ENCODE results near the gene IGFN1.

Gene IGFN1

DNA sequence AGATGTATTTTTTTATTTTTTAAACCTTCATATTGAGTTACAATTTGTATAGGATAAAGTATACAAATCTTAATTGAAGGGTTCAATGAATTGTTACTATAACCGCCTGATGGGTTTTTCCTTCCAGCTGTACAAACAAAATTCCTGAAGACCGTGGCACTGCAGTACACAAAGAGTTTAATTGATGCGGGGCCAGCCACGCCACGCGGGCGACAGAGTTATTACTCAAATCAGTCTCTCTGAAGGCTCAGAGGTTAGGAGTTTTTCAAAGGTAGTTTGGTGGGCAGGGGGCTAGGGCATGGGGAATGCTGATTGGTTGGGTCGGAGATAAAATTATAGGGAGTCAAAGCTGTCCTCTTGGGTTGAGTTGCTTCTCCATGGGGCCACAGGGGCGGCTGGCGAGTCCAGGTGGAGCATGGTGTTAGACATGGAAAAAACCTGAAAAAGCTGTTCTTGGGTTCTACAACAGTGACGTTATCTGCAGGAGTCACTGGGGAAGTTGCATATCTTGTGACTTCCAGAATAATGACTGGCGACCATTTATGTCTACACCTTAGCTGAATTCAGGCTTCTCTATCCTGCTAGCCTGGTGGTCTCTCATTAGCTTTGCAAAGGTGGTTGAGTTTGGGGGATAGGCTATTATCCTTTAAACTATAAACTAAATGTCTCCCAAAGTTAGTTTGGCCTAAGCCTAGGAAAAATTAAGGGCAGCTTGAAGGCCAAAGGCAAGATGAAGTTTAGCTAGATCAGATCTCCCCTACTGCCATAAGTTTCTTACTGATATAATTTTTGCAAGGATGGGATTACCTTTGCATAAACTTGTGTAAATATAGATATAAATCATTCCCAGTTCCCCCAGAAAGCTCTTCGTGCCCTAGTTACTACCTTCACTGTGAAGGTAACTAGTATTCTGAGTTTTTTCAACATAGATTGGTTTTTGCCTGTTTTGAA is 23.3 kb upstream of the IGFN1 start:
- Histone ChIP-seq H3K4me3 (IDR thresholded peaks at IDR 0.05; ENCODE audit: insufficient read depth, low read depth, low read length) (no peak overlapping the region), H3K79me2 (ENCODE audit: insufficient read depth, low read depth) (no peaks in the 10 kb centered on the region), H3K4me1 (ENCODE audit: low read depth, poor library complexity, severe bottlenecking) (peaks cover 29% of the 10 kb centered on the region), H3K27ac (no peak overlapping the region), H3K9ac (no peak overlapping the region), H3K4me2 (no peak overlapping the region), H3K27me3 (ENCODE audit: insufficient read depth, low read depth) (no peaks in the 10 kb centered on the region), H3K36me3 (ENCODE audit: insufficient read depth) (no peaks in the 10 kb centered on the region), H2AFZ (ENCODE audit: low read depth) (no peak overlapping the region), H4K20me1 (ENCODE audit: insufficient read depth) (no peaks in the 10 kb centered on the region)
- TF ChIP-seq, protein P1, sequence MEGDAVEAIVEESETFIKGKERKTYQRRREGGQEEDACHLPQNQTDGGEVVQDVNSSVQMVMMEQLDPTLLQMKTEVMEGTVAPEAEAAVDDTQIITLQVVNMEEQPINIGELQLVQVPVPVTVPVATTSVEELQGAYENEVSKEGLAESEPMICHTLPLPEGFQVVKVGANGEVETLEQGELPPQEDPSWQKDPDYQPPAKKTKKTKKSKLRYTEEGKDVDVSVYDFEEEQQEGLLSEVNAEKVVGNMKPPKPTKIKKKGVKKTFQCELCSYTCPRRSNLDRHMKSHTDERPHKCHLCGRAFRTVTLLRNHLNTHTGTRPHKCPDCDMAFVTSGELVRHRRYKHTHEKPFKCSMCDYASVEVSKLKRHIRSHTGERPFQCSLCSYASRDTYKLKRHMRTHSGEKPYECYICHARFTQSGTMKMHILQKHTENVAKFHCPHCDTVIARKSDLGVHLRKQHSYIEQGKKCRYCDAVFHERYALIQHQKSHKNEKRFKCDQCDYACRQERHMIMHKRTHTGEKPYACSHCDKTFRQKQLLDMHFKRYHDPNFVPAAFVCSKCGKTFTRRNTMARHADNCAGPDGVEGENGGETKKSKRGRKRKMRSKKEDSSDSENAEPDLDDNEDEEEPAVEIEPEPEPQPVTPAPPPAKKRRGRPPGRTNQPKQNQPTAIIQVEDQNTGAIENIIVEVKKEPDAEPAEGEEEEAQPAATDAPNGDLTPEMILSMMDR (conservative IDR thresholded peaks at IDR 0.05; ENCODE audit: low read depth, low read length): no peak

DNA sequence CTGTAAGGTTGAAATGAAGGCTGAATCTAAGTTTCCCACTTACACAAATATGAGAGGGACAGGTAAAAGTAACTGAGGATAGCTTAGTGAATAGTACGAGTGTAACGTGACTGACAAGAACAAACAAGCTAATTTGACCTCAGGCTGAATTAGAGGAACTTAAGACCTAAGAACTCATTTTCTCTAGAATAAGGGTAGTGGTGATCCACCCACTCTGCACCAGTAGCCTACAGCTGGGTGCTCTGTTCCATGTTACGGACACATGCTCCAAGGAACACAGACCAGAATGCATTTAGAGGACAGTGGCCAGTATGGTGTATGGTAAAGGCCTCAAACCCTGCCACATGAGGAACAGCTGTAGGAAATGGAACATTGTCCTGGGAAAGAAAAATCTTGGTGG is 21.4 kb upstream of the IGFN1 start:
- Histone ChIP-seq H2AFZ (ENCODE audit: low read depth) (no peak overlapping the region), H3K4me1 (ENCODE audit: low read depth, poor library complexity, severe bottlenecking) (peaks cover 29% of the 10 kb centered on the region), H3K9ac (no peak overlapping the region), H3K36me3 (ENCODE audit: insufficient read depth) (no peaks in the 10 kb centered on the region), H3K79me2 (ENCODE audit: insufficient read depth, low read depth) (no peaks in the 10 kb centered on the region), H3K27ac (no peak overlapping the region; the same call in 1 of the 2 replicates), H3K4me3 (IDR thresholded peaks at IDR 0.05; ENCODE audit: insufficient read depth, low read depth, low read length) (peak overlapping the region; percentile 2), H3K4me2 (peak overlapping the region; percentile 88; the same call in 1 of the 2 replicates), H4K20me1 (ENCODE audit: insufficient read depth) (no peaks in the 10 kb centered on the region), H3K27me3 (ENCODE audit: insufficient read depth, low read depth) (no peaks in the 10 kb centered on the region)
- TF ChIP-seq, protein P1 (conservative IDR thresholded peaks at IDR 0.05; ENCODE audit: low read depth, low read length): no peak

DNA sequence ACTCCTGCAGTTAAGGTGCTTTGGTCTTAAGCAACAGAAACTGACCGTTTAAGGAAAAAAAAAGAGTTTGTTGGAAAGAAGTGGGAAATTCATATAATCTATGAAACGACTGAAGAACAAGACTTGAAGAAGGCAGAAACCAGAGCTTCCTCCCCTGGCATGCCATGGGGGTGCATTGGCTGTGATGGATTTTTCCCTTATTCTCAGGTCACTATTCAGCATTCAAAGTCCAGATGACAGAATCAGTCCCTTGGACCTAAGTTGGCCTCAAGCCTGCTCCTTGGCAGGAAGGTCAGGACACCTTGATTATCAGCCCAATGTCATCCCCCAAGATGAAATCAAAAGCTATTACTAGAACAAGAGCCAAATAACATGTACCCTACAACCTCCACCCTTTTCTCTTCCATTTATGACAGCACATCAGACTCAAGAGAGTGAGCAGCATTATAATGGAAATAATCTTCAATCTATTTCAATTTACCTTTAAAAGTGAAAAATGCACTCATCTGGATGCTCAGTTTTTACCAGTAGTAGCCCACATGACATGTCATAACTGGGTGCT is 20.6 kb upstream of the IGFN1 start:
- Histone ChIP-seq H3K79me2 (ENCODE audit: insufficient read depth, low read depth) (no peaks in the 10 kb centered on the region), H4K20me1 (ENCODE audit: insufficient read depth) (no peaks in the 10 kb centered on the region), H3K4me1 (ENCODE audit: low read depth, poor library complexity, severe bottlenecking) (peaks cover 29% of the 10 kb centered on the region), H3K9ac (peak overlapping the region; percentile 97; the same call in 1 of the 2 replicates), H3K4me3 (IDR thresholded peaks at IDR 0.05; ENCODE audit: insufficient read depth, low read depth, low read length) (peak overlapping the region; percentile 3), H2AFZ (ENCODE audit: low read depth) (peak overlapping the region; percentile 87), H3K36me3 (ENCODE audit: insufficient read depth) (no peaks in the 10 kb centered on the region), H3K27me3 (ENCODE audit: insufficient read depth, low read depth) (no peaks in the 10 kb centered on the region), H3K27ac (peak overlapping the region; percentile 99), H3K4me2 (peak overlapping the region; percentile 88)
- TF ChIP-seq, protein P1 (conservative IDR thresholded peaks at IDR 0.05; ENCODE audit: low read depth, low read length): no peak

DNA sequence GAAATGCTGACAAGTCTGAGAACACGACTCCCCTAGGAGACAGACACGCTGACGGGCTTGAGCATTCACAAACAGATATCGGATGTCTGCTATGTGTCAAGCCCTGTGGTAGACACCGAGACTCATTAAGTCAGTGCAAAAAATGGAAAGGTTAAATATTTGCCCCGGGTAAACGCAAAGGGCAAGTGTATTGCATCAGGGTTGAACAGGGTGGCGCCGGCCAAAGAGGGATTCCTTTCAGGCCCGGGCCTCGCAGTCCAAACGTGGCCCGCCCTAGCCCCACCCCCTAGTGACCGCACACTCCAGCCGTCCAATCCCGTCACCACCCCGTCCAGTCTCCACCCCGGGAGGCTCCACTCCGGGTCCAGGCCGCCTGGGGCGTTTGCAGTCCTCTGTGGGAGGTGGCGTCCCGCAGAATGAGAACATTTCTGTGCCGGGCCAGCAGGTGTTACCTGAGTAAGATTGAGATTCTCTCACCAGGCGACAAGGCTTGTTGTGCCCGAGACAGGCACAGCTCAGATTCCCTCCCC is 20.0 kb upstream of the IGFN1 start:
- H2AFZ ChIP-seq (ENCODE audit: low read depth): peak overlapping the region; percentile 87
- H3K4me3 ChIP-seq (IDR thresholded peaks at IDR 0.05; ENCODE audit: insufficient read depth, low read depth, low read length): peak overlapping the region; percentile 70
- H3K27ac ChIP-seq: peak overlapping the region; percentile 99
- peak overlapping the region; percentile 97 for H3K9ac ChIP-seq
- H3K36me3 ChIP-seq (ENCODE audit: insufficient read depth): no peaks in the 10 kb centered on the region
- no peaks in the 10 kb centered on the region for H4K20me1 ChIP-seq (ENCODE audit: insufficient read depth)
- H3K4me2 ChIP-seq: peak overlapping the region; percentile 88
- H3K27me3 ChIP-seq (ENCODE audit: insufficient read depth, low read depth): no peaks in the 10 kb centered on the region
- no peaks in the 10 kb centered on the region for H3K79me2 ChIP-seq (ENCODE audit: insufficient read depth, low read depth)
- TF ChIP-seq, protein P1 (conservative IDR thresholded peaks at IDR 0.05; ENCODE audit: low read depth, low read length): no peak
- H3K4me1 ChIP-seq (ENCODE audit: low read depth, poor library complexity, severe bottlenecking): peaks cover 29% of the 10 kb centered on the region
